Stimulated activated CD8-positive, alpha-beta memory T cell treated with anti-CD3 and anti-CD28 coated beads, Interleukin-12 subunit alpha, Interleukin-12 subunit beta, amount 100 ng/mL, for 4 hours (primary cell): Measurements from ENCODE around the gene ARL15.
"Not testable (repeated sequence)": the region's sequence is repeated elsewhere in the genome, so short reads cannot be mapped to it uniquely, and the experiment has no call there.

ENCODE experiments used
- DNase-seq: peaks from one replicate; pipeline ENCODE4 v3.0.0-alpha.2; 2020; ENCODE audit warnings: low read depth

Gene ARL15

GRCh38 chr5:54310433-54311175 lies at the start of gene ARL15:
Gene ARL15, minus strand, starts transcription at chr5:54310573.
- DNase-seq = peak; percentile 94

DNA sequence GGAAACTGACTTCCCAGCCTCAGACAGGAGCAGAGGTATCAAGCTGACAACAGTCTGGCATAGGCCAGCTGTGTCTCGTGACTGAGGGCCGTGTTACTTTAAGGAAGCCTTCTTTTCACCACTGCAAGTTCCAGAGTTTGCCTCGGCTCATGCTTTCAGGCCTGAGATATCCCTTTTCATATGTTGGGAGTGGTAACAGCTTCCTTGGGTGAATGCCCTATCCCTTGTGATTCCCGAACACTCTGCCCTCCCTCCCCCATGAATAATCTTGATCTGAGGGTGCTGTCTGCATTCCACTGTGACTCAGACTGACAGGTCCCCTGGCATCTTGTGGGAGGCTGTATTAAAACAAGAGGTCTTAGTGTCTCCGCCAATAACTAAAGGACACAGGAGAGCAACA lies 49.7 kb upstream of the ARL15 start:
- no peak for DNase-seq

GRCh38 chr5:54357408-54358058 lies 47.2 kb upstream of the ARL15 start:
- no peak for DNase-seq

DNA sequence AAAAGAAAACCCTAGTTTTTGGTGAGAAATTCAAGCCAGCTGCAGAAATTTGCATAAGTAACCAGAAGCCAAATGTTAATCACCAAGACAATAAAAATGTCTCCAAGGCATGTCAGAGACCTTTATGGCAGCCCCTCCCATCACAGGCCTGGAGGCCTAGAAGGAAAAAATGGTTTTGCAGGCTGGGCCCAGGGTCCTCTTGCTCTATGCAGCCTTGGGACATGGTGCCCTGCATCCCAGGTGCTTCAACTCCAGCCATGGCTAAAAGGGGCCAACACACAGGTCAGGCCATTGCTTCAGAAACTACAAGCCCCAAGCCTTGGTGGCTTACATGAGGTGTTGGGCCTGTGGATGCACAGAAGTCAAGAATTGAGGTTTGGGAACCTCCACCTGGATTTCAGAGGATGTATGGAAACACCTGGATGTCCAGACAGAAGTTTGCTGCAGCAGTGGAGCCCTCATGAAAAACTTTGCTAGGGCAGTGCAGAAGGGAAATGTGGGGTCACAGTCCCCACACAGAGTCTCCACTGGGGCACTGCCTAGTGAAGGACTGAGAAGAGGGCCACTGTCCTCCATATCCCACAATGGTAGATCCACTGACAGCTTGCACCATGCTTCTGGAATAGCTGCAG lies 43.7 kb upstream of the ARL15 start:
- DNase-seq = not testable (repeated sequence)

GRCh38 chr5:54352580-54352979 lies 42.2 kb upstream of the ARL15 start:
- not testable (repeated sequence) for DNase-seq

GRCh38 chr5:54347221-54347865 lies 37.0 kb upstream of the ARL15 start:
- no peak for DNase-seq

GRCh38 chr5:54344653-54345052 lies 34.3 kb upstream of the ARL15 start:
- no peak for DNase-seq

DNA sequence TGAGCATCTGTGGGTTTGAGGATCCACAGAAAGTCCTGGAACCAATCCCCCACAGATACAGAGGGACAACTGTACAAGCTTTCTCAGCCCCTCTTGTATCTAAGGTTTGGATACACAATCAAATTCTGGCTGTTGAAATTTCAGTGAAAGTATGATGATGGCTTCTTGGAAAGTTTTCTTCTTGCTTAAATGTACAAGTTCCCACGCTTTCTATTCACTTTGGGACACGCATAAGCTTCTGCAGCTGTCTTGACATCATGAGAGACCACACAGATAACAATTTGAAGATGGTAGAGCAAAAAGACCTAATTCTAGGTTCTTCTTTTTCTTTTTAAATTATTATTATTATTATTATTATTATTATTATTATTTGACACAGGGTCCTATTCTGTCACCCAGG lies 31.6 kb upstream of the ARL15 start:
- DNase-seq = no peak

- no peak for DNase-seq
These were observed 27.1 kb upstream of the ARL15 start for GRCh38 chr5:54337523-54337922.

DNA sequence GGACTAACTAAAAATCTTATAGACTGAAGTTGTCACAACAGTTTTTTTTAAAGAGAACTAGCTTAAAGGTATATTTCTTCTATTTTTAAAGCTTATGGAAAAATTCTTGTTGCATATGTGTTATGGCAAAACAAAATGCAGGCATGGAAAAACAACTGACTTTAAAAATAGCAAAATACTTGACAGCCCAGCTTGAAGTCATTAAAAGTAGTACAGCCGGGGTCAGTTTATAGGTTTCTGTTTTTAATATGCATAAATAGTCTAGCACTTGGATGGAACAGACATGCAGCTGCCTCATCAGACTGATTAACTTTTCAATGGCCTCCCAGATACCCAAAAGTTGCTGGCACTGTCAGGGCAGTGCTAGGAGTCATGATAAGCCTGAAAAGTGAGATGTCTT lies 22.3 kb upstream of the ARL15 start:
- no peak for DNase-seq

DNA sequence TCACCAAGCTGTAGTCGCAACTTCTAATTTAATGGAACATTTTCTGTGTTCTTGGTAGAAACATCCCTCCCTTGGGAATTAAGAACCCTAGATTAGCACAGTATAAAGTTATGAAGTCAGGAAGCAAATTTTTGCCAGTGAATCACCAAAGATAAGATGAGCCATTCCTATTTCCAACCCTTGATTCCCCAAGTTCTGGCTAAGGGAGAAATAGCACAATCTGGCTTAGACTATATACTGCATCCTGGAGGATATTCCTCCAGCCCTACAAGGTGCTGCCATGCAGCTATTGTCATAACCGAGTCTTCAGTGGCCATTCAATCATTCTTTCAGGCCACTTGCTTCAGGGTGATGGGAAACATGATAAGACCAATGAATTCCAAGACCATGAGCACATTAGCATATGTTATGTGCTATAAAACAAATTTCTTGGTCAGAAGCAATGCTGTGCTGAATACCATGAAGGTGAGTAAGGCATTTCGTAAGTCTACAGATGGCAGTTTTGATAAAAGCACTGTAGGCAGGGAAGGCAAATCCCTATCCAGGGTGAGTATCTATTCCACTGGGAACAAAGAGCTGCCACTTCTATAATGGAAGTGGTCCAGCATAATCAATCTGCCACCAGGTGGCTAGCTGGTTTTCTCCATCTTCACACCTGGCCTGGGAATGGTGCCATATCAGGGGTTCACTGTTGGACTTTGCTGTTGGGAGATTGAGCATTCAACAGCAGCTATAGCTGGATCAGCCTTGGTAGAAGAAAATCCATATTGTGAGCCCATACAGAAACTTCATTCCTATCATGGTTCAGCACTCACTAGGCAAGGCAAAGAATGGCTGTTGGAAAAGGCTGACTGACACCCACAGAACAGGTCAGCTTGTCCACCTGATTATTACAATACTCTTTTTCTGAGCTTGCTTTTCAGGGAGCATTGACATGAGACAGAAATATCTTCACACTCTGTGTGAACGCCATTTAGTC lies 19.6 kb upstream of the ARL15 start:
- DNase-seq = no peak

- no peak for DNase-seq
These were observed 16.4 kb upstream of the ARL15 start for GRCh38 chr5:54326662-54327270.

GRCh38 chr5:54325610-54326311 lies 15.4 kb upstream of the ARL15 start:
- no peak for DNase-seq

- DNase-seq = no peak
These were observed 14.9 kb upstream of the ARL15 start for GRCh38 chr5:54325272-54325609.

DNA sequence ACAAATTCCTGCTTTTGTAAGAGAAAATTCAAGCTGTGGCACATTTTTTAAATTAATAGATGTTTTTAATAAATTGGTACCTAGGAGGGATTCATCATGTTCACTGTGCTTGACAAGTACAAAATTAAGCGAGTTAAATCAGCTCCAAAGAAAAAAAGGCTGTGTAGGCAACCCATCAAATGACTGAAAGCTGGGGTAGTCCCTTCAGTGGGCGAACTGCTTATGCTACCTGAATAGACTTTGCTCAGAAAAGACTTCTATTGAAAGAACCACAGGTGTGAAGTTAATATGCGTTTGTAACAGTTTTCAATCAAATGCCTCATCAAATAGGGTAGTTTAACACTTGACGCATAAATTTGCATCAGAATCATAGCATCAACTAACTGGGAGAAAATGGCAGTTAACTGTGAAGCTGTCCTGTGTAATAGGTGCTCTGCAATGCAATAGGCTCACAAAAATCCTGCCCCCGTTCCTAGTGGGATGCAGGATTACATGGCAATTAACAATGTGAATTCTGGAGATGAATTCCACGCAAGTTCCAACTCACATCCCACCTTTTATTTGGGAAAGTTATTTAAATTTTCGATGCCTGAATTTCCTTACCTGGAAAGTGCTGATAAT lies 14.4 kb upstream of the ARL15 start:
- DNase-seq = no peak

DNA sequence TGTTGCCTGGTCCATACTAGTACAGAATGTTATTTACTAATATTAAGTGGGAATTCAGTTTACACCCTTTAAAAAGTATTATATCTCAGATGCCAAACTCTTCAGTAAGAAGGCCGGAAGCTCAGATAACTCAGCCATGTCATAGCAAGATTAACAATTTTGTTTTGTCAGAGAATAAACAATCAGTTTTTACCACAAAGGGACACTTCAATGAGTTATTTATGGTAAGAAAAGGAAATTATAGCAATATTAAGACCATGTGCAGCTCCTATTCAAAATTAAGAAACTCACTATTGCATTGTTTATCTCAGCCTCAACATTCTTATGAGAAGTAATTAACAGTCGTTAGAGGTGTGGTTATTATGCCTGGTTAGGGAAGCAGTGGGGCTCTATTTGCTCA lies 13.1 kb upstream of the ARL15 start:
- DNase-seq = no peak

DNA sequence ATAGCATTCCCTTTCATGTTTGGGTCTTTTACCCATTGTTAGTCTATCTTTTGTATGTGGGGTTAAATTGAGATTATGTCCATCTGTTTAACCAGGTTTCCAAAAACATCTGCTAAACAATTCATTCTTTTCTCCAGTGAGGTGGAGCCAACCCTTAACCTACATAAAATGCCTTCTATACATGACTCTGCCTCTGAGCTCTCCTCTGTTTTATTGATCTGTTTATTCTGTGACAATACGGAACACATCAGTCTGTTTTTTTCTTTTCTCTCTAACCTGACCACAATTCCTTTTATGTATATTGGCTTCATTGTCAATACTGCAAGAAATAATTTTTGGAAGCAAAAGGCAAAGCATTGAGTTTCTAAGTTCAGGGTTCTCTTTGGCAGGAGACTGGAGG lies 9.9 kb upstream of the ARL15 start:
- DNase-seq = no peak

- no peak for DNase-seq
These were observed 7.3 kb upstream of the ARL15 start for GRCh38 chr5:54317511-54318260.

- DNase-seq = no peak
These were observed 5.6 kb upstream of the ARL15 start for GRCh38 chr5:54315736-54316528.
